Activated CD4-positive, alpha-beta T cell treated with anti-CD3 and anti-CD28 coated beads, Interleukin-2, Interleukin-6, amounts not matched to agents 100 ng/mL and 50 ng/mL, durations not matched to agents 16 hours and 8 hours (primary cell): ENCODE data around the gene TIMM22.
A peak's percentile ranks its signal among the peaks of the same experiment; 100 is the strongest.
"Not testable (repeated sequence)": the region's sequence is repeated elsewhere in the genome, so short reads cannot be mapped to it uniquely, and the experiment has no call there.

ENCODE experiments used
- DNase-seq: peaks from one replicate; pipeline ENCODE4 v3.0.0-alpha.2; 2020

TIMM22 gene

DNA sequence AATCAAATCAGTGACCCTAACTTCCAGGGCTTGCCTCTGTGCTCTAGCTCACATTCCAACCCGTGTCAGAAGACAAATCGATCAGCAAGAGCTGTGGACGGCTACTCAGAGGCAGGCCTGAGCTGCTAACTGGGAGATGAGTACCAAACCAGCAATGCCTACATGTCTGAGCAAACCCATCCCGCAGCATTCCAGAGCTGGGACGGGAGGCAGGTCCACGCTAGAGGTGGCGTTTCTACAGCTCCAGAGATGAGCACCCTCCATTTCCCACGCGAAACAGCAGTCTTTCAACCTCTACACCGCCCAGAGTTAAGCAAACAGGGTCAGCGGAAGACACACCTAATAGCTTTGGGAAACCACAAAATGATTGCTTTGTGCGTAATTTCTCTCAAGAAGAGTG, 23.9 kb upstream of the TIMM22 start:
- DNase-seq = no peak

DNA sequence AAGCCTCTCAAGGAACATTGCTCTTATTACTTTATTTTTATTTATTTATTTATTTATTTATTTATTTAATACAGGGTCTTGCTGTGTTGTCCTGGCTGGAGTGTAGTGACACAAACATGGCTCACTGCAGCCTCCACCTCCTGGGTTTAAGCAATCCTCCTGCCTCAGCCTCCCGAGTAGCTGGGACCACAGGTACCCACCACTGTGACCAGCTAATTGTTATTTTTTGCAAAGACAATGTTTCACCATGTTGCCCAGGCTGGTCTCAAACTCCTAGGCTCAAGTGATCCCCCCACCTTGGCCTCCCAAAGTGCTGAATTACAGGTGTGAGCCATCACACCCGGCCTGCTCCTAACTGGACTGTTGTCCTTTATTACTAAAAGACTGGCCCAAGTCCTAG, 22.2 kb upstream of the TIMM22 start:
- DNase-seq = not testable (repeated sequence)

DNA sequence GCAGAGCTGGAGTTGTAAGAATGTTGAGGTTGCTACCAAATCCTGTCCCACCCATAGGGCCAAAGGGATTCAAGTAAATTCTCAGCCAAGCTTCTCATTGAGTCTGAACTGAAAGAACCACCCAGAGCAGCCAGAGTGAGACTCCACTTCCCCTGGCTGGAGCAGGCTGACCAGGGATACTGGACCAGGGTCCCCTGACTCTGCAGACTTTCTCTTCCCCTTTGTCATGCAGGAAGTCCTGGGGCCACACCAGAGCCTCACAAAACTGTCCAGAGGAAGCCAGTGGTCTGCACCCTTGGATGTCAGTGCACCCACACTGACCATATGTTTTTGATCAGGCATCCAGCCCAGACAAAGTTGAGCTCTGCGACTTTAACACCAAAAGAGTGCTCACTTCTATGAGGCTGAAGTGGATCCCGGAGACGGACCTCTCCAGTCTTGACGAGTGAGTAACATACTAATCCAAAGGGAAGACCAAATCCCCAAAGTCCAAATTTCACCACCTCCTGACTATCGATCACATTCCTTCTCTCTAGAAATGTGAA, 21.5 kb upstream of the TIMM22 start:
- DNase-seq = no peak

DNA sequence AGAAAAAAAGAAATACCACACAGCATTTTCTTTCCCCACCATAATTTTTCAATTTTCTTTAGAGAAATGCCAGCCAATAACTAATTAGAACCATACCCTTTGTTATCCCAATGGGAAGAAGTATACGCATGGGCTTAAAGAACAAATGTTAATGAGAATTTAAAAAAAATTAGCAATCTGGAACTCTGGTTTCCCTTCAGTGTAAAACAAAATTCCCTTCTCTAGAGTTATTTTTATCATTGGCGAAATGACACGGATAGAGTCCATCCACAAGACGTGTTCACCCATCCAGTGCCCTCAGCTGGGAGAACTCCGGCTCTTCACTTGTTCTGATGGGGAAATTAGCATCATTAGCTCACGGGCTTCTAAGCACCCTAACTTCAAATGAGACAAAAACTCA, 20.6 kb upstream of the TIMM22 start:
- DNase-seq = no peak

DNA sequence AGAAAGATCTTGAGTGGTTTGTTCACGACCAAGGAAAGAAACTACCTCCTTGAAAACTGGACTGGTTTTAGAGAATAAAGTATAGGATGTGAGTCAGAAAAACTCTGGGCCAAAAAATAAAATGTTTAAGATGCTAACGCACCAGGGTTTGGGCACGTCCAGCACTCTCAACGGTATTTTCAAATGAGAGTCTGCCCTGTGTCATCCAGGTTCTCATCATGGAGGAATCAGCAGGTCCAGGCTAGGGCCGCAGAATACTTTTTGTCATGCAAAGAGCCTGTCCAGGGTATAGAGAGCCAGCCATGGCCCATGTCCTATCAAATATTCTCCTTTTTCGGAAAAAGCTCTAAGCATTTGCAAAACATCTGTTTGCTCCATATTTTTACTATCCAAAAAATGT, 19.8 kb upstream of the TIMM22 start:
- DNase-seq = no peak

DNA sequence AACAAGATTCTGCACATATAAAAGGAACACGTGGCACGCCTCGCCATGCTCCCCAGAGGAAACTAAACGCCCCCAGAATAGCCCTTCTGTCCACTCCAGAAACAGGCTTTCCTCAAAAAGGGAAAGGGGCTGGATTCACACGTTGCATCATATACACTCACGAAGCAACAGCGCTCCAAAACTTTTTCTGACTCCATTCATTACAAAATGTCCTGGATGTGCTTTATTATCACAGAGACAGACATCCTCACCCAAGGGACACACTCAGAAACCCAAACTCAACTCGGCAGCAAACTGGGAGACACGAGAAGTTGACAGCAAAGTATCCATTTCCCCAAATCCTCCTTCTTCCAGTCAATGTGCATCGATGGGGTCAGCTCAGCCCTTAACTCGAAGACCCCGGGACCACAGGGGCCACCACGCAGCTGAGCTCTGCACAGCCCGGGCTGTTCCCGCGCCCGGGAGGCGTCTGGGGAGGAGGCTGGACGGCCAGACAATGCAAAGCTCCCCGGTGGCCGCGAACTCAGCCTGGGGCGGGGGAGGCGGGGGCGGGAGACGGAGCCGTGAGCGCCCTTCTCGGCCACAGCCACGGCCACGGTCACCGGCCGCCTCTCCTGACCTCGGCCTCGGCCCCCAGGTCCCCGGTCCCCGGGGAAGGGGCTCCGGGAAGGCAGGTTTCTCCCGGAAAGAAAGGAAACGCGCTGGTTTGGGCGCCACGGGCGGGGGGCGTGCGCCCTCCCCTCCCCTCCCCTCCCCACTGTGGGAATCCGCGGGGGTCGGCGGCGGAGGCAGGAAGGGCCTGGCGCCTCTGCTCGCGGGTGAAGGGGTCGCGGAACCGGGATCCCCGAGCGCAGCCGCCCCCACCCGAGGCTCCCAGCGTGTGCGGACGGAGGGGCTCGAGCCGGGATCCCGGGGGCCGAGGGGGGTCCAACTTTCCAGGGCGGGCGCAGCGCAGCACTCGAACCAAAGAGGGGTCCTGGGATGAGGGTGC, 18.5 kb upstream of the TIMM22 start:
- DNase-seq = no peak

DNA sequence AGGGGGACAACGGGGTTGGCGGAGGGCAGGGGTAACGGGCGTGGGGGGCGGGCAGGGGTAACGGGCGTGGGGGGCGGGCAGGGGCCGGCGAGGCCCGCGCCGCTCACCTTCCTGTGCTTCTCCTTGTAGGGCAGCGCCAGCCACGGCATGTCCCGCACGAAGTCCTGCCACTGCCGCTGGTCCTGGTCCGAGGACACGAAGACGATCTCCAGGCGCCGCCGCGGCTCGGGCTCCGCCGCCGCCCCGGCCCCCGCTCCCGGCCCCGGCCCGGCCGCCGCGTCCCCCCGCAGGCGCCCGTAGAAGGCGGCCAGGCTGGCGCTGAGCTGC, 17.8 kb upstream of the TIMM22 start:
- no peak for DNase-seq

DNA sequence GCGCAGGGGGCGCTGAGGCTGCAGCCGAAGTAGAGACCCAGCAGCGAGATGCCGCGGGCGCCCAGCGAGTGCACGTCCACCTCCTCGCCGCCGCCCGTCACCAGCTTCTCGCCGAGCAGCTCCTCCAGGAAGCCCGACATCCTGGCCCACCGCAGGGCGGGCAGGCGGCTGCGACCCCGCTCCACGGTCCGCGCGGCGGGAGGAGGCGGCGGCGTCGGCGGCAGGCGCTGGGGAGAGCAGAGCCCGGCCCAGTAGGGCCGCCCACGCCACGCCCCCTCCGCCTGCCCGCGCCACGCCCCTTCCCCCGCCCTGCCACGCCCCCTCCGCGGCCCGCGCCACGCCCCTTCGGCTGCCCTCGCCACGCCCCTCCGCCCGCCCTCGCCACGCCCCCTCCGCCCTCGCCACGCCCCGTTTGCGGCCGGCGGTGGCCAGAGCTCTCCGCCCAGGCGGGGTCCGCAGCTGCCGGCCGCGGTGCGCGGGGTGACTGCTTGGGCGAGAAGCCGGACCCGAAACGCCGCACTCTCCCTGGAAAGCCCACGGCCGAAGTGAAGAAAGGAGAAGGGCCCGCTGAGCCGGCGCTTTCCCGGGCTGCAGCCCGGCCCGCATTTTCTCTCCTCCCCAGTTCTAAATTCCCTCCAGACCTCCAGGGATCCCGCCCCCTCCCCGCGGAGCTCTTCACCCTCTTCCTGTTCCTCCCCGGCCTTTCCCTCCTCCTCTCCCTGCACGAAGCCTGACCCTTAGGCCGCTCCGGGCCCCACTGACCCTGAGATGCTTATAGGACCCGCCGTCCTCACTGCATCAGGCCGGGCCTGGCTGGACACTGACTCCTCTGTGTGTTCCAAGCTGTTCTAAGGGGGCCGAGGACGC, 17.2 kb upstream of the TIMM22 start, which contains the start of gene NXN:
Gene NXN (minus strand): TSS at position 238 of the 867 bp plus-strand sequence.
- DNase-seq = peak; percentile 90

DNA sequence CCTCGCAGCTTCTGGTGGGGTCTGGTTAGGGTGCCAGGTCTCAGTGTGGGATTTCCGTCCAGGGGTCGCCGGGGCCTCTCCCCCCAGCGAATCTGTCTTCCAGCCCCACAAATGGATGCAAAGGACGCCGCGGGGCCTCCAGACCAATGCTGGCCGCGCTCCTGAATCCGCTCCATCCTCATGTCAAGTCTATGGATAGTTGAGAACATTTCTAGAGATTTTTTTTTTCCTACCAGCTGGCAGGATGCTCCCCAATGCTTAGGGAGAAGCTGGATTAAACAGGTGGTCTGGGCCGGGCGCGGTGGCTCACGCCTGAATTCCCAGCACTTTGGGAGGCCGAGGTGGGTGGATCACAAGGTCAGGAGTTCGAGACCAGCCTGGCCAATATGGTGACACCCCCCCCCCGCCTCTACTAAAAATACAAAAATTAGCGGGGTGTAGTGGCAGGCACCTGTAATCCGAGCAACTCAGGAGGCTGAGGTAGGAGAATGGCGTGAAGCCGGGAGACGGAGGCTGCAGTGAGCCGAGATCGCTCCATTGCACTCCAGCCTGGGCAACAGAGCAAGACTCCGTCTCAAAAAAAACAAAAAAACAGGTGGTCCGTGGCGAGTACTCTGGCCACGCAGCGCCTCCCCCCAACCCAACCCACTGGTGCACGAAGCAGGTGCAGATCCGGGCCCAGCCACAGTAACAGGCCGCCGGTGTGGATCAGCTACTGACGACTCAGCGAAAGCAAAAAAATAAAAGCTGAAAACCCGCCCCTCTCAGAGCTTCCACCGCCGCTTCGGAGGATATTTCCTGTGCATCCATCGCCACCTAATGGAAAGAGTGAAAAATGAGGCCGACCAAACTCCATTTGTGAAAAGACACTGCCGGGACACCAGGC, 16.3 kb upstream of the TIMM22 start:
- peak; percentile 87 for DNase-seq

DNA sequence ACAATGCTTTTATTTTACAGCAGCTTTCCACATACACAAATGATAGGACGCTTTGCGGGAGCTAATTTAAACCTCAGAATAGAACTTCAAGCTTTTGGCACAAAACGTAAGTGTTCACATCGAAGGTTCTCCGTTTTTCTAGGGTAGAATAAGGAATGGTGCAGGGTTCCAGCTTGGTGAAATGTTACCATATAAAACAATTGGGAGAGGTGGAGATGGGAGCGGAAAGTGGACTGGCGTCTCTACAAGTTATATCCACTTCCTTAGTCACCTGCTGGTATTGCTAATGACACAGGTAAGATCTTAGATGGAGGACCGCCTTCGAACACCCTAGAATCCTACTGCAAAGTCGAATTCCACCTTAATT, 15.7 kb upstream of the TIMM22 start:
- DNase-seq = no peak

DNA sequence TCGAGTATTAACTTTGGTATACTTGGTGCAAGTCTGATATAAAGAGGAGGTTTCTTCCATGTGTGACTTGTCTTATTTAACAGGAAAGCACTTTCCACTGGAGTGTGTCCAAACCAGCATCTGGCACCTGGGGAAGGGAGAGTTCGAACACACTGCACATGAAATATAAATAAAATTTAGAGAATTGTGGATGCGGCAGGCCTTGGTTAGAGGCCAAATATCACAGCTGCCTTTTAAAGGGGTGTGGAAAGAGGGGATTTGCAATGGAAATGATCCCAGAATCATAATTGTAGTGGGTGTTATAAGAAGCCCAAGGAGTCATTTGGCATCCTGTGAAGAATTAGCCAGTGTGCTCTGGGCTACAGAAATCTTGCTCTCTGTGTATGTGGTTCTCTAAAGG, 13.0 kb upstream of the TIMM22 start:
- no peak for DNase-seq

DNA sequence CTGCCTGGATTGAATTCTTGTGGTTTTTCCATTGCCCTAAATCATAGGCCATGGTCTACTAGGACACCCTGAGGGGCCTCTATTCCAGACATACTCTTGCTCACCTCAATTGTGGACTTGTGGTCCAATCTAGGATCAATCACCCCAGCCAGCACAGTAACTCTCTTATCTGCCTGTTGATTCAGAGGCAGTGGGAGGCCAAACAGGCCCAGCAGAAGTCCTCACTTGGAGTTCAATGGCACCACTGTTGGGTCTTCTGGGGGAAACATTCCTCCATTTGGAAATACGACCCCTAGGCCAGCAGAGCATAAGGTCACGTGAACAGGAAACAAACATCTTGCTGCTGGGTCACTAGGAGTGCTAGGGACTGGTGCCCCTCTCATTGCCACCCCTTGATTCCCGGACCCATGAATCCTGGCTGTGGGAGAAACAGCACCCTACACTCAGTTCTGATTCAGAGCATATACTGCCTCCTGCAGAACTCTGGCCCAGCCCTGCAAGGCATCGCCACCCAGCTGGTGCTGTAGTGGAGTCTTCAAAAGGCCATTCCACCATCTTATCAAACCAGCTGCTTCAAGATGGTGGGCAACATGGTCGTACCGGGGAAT, 10.5 kb upstream of the TIMM22 start:
- DNase-seq = no peak

DNA sequence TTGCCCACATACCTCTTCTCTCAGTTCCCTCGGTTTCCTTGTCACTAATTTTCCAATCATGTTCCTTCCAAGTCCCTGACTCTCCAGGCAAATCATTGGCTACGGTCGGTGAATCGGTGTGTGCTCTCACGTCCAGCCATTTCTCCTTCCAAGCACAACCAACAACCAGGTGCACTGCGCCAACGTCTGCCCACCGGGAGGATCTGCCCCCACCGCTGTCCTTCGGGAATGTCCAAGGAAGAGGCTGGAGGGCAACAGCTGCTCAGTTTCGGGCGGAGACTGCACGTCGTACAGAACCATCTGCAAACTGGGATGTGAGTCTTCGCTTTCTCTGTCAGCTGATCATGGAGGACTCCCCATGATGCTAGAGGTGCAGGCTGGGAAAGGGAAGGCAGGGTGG, 9.0 kb upstream of the TIMM22 start:
- DNase-seq = no peak

DNA sequence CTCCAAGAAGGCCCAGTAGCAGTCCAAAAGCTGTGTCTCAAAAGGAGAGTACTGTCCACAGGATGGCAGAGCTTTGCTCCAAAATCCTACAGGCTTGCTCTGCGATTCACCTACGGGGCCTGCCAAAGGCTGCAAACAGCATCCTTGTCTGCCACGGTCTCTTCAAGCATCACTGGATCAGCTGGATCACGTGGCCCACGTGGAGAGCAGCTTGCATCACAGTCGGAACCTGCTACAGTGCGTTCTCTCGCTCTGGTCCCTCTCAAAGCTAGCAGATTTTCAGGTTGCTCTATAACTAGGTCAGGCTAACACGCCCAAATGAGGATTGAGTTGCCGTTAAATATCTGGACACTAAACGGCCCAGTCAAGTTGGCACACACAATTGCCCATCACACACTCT, 8.4 kb upstream of the TIMM22 start:
- no peak for DNase-seq

DNA sequence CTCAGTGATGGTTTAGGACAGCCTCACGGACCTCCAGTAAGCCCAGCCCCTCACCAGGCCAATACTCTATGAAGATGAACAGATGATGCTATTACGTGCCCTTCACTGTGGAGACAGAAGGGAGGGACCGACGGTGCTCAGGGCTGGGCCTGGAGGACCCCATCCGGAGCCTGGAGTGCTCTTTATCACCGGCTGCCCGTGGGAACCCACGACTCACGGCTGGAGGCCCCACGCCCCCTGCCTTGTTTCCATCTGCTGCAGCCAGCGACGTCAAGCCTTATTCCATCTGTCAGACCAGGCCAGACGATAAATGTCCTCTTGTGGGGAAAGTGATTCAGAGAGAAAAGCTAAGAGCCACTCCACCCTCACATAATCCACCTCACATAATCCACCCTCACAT, 4.0 kb upstream of the TIMM22 start:
- no peak for DNase-seq

DNA sequence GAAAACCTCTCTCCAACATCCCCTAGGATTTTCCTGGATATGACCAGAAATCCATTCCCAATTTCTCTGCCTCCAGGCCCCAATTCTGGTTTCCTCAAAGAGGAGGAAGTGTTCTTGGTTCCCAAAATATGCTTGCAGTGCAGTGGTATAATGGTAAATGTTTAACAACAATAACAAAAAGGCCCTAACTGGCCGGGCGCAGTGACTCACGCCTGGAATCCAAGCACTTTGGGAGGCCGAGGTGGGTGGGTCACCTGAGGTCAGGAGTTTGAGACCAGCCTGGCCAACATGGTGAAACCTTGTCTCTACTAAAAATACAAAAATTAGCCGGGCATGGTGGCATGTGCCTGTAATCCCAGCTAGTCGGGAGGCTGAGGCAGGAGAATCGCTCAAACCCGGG, 1.6 kb upstream of the TIMM22 start:
- not testable (repeated sequence) for DNase-seq

DNA sequence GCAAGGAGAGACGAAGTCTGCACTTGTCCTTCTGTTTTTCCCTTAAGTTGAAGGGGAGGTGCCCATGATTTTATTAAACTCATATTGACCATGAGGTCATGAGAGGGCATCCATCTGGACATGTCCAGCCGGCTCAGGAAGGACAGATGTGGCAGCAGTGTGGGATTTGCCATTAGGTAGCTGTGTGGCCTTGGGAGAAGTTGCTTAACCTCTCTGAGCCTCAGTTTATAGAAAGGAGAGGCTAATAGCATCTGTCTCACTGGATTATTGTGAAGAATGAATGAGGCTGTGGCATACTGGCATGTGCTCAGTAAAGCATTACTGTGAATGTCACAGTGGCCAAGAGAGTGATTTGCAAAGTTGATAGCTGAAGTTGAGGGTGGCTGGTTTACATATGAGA, 1.2 kb downstream of the TIMM22 start:
- no peak for DNase-seq

DNA sequence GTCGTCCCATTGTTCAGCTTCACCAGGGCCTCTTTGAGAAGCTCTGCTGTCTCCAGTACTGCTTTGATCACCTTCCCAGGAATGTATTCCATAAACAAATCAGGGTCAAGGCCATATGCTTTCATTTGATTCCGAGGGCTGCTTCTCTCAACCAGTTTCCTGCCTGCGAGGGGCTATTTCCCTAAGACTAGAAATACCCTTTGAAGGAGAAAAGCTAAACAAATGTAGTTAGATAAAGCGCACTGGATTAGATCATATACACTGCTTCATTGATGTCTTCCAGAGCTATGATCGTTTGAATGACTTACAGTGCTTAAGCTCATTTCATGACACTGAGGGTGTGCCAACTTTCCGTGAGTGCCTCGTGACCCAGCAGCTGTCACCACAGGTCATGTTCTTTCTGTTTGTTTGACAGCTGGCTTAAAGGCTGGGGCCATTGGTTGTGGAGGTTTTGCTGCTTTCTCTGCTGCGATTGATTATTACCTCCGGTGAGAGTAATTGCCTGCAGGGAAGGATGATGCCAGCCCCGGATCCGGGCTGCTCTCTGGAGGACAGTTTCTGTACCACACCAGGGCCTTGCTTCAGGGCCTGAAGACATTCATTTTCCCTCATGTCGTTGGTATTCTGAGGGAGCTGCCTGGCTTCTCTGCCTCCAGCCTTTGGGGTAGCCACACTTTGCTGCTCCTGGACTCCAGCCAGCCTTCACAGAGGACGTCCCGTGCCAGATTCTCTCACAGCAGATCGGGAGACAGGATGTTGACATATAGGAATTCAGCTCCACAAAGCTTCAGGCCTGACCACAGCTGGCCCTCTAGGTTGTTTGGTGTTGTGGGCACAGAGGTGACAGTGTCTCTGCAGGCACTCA, 3.9 kb downstream of the TIMM22 start:
- no peak for DNase-seq

DNA sequence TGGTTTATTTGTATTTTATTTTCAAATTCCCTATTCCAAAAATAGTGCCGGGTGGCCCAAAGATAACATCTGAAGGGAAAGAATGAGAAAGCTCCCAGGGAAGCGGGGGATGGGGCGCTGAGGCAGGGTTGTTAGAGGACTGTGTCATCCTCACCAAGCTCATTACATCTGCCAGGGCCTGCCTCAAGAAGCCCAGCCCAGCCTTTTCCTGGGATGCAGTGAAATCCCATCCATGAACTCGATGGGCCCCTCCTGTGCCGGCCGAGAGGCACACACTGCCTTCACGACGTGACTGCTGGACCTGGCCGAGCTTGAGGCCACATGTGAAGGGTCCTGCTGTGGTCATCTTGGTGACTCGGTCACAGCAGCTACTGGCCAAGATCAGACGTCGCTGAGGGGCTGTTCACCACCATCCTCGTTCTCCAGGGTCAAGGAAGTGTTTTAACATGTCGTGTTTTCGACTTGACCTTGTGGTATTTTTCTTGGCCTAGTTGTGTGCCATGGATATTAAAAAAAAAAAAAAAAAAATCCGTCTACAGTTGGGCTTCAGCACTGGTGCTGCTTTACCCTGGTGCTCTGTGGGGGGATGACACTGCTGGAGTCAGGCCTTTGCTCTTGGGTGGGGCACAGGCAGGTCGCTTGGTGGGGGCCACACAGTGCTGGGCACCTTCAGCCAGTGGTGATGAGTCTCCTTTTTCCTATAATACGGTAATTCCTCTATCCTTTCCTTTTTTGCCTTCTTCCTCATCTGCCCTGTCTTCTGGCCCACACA, 4.9 kb downstream of the TIMM22 start:
- no peak for DNase-seq

DNA sequence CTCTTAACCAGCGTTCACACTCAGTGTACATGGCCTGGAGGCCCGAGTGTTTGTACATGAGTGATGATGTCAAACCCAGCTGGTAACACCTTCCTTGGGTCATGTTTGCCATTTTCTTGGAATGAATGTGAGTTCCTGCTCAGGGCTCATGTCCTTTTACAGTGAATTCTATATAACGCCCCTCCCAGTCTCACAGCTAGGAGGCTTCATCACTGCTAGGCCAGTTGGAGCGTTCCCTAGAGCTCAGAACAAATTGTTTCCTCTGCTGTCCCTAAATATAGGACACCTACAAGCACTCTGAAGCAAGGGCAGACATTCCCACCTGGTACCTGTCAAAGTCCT, 5.5 kb downstream of the TIMM22 start:
- no peak for DNase-seq
